ENCODE results near the gene SCML1. TPM values are rescaled to one million over a fixed set of nuclear protein-coding genes. Genes with fewer than 3 reads are reported as not detected.

The SCML1 gene
- total RNA-seq, 1 donor from 2014 or later: 17.8 TPM

DNA sequence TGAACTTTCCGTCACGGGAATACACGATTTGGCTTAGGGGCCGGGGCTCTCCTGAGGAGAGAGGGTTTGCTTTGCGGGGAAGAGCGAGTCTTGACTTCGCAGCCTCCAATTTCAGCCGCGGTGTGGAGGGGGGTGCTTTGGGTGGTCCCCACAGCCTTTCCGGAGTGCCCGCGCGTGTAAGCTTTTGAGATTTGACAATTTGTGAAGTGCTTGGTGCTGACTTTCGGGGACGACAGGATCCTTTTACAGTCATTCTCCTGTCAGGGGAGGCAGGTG is 355 bp downstream of the SCML1 start:
- DNase-seq (ENCODE audit: low spot score) (no peak), ATAC-seq (peak; percentile 2)
- intact Hi-C loops (cut with DNase I): no loop called here

DNA sequence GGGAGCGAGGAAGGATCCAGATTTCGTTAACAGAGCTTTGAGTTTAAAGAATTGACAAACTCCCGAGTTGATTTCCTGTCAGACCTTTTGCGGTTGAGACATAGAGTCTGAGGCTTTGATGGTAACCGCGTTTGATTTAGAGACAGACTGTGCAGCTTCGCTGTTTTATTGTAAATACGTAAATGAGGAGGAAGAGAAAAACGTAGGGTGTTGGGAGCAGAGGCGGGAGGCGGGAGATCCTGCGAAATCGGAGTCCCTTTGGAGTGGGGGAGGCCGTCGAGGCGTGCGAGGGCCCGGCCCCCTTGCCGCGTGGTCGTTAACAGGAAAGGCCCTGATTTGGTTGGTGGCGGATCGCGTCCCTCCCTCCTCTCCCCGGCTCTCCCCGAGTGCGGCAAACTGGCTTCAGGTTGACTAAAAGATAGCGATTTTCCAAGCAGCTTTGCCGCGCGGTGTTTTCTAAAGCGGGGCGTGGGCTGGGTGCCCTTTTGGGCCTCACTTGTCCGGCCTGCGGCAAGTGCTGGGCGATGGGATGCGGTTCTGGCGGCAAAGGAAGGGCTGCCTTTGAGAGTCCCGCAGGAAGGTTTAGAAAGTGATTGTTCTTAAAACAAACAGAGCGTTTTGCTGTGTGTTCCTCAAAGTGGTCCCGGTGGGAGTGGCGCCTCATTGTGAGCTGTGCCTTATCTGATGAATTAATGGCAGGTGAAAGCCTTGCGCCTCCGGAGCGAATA is 857 bp downstream of the SCML1 start:
- DNase-seq (ENCODE audit: low spot score) (peak; percentile 66), ATAC-seq (peak; percentile 59)
- intact Hi-C loops (cut with DNase I): no loop called here

DNA sequence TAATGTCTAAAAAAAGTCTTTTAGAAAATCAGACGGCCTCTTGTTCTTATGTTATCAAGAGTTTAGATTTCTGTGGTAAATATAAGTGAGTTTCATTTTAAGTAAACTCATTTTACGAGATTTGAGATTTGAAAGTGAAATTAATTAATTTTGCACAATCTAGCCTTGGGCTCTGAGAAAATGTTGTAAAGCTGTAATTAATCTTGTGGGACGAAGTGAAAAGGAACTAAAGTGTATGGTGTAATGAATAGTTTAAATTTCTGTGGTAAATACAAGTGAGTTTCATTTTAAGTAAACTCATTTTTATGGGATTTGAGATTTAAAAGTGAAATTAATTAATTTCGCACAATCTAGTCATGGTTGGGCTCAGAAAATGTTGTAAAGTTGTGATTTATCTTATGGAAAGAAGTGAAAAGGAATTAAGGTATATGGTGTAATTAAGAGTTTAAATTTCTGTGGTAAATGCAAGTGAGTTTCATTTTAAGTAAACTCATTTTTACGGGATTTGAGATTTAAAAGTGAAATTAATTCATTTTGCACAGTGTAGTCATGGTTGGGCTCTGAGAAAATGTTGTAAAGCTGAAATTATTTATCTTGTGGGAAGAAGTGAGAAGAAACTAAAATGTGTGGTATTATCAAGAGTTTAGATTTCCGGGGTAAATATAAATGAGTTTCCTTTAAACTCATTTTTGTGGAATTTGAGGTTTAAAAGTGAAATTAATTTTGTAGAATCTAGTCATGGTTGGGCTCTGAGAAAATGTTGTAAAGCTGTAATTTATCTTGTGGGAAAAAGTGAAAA is 1.6 kb downstream of the SCML1 start:
- intact Hi-C loops (cut with DNase I): no loop called here
- ATAC-seq: no peak
- DNase-seq (ENCODE audit: low spot score): no peak

DNA sequence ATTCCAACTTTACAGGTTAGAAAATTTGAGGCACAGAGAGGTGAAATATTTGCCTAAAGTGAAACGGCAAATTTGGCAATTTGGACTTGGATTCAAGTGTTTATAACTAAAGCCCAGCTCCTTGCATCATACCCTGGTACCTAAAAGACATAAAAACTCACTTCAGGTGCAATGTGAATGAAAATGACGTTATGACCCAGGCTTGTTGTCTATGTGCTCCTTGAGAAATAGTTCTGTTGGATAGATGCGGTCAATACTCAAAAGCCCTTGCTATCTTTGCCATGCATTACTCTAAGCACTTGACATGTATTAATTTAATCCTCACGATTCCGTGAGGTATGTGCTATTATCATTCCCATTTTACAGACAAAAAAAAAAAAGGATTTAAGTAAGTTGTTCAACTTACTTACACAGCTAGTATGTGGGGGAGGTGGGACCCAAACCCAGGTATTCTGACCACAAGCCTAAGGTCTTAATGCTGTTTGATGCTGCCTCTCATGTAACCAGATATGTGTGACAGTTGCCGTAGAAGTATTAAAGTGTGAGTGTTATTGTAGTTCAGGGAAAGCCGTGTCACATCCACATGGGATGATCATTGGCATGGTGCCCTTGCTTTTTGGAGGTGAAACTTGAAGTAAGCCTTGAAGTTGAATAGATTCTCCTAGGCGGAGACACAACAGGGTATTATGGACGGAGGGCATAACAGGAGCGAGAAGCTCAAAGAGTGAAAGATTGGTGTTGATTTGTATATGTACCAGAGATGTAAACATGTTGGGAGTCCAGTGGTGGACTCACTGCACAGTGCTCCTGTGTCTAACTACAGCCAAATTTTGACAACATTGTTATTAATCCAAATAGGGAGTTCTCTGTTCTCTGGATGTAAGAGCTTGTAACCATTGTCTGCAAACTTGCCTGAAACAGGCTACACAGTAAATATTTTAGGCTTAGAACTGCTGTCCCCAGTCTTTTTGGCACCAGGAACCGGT is 3.1 kb downstream of the SCML1 start:
- ATAC-seq (no peak), DNase-seq (ENCODE audit: low spot score) (no peak)
- intact Hi-C loops (cut with DNase I): no loop called here

DNA sequence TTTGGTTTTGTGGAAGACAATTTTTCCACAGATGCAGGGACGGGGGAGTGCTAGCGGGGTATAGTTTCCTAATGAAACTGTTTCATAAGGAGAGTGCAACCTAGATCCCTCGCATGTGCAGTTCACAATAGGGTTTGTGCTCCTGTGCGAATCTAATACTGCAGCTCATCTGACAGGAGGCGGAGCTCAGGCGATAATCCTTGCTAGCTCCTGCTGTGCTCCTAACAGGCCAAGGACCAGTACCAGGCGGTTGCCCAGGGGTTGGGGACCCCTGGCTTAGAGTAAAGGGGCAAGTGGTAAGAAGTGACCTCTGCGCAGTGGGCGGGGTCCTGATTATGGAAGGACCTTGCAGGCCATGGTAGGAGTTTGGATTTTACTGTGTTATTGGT is 3.8 kb downstream of the SCML1 start:
- intact Hi-C loops (cut with DNase I): no loop called here
- no peak for DNase-seq (ENCODE audit: low spot score)
- ATAC-seq: no peak

DNA sequence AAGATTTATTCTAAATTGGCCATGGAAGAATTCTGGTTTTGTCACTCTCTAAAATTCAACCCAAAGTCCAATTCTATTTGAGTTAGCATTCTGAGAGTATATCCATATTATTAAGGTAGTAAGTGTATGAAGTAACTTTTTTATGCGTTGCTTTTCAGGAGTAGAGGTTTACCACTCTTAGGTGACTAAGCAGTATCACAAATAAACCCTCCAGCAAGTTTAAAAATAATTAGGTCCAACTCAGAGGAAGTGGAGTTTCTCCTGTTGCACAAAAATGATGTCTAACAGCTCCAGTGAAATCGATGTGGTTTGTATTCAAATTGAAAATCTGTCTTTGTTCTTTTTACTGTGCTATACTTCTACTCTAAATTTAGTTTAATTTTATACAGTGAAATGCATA is 6.6 kb downstream of the SCML1 start:
- DNase-seq (ENCODE audit: low spot score) (no peak), ATAC-seq (no peak)
- intact Hi-C loops (cut with DNase I): no loop called here

DNA sequence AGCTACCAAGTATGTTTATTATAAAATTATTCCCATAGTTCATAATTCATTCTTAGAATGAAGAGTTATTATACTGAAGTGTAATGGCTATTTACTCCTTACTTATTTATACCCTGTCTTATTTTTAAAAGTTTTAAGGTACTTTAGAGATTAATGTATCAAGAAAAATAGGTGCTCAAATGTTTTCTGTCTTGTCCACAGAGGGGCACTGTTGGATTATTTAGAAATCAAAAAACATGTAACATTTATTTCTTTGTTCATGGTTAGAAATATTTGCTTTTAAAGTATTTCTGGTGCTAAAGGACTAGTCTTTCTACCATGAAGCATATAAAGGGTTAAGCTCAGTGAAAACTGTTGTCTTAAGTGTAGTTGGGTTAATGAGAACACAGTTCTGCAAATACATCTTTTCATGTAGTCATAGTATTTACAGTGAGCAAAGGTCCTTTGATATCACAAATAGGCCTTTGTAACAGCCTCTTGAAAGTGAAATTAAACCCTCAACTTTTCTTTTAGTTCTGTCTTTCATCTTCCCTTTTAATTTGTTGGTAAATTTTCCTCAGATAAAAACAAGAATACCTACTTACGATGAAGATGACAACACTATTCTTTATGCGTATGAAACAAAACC is 7.7 kb downstream of the SCML1 start:
- no peak for ATAC-seq
- DNase-seq (ENCODE audit: low spot score): no peak
- intact Hi-C loops (cut with DNase I): no loop called here

DNA sequence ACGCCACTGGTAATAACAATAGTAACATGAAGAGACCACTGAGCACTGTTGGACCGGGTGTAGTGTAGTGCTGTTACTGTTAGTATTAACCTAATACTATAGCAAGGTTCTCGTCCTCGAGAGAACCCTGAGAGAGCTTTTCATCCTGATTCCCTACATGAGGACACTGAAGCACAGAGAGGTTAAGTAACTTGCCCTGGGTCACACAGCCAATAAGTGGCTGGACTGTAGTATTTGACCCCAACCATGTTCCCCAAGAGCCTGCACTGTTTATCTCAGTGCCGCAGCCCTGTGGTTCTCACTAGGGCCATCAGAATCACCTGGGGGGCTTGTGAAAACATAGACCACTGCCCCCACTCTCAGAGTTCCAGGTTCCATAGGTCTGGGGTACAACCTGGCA is 10.4 kb downstream of the SCML1 start:
- DNase-seq (ENCODE audit: low spot score) (no peak), ATAC-seq (no peak)
- intact Hi-C loops (cut with DNase I): no loop called here

DNA sequence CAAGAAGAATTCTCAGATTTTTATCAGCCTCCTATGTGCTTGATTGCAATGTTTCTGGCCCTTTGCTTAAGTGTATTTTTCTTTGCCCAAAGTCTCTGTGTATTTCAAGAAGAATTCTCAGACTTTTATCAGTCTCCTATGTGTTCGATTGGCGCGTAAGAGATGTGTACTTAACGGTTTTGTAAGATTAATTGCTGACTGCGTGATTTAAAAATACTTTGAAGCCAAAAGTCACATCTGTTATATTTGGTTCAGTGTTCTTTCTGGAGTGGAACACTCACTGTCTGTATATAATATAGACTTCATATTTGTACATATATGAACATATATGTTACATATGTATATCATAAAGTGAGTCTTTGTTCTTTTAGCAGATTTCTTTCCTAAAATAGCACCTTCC is 11.4 kb downstream of the SCML1 start:
- ATAC-seq (no peak), DNase-seq (ENCODE audit: low spot score) (no peak)
- intact Hi-C loops (cut with DNase I): no loop called here

DNA sequence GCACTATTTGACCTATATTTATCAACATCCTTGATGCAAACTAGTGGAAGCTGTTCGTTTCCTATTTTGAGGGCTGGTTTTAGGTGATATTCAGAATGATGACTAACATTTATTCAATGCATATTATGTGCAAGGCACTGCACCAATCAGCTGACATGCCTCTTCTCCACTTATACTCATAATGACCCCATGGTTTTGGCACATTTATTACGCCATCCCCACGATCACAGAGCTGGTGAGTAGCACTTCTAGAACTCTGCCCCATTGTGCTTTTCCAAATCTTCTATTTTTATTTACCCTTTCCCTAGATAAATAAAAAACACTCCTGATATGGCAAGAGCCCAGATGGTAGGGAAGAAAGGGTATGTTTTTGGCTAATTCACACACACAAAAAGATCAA is 13.1 kb downstream of the SCML1 start:
- DNase-seq (ENCODE audit: low spot score) (no peak), ATAC-seq (no peak)
- intact Hi-C loops (cut with DNase I): no loop called here

DNA sequence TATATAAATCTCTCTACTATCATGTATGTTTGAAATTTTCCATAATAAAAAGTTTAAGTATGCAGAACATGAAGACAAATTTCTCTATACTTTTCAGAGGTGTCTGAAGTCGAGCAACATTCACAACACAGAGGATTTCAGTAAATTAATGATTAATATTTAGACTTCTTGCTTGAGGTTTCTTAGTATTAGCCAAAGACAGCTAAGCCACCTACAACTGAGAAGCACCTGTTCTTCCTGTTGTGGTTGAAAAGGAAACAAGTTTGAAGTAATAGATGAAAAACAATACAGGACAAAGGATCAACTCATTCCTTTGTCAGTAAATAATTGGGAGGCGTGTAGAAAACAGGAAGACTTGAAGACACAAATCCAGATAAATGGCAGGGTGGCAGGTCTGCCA is 21.1 kb downstream of the SCML1 start:
- intact Hi-C loops (cut with DNase I): no loop called here
- ATAC-seq: no peak
- no peak for DNase-seq (ENCODE audit: low spot score)

DNA sequence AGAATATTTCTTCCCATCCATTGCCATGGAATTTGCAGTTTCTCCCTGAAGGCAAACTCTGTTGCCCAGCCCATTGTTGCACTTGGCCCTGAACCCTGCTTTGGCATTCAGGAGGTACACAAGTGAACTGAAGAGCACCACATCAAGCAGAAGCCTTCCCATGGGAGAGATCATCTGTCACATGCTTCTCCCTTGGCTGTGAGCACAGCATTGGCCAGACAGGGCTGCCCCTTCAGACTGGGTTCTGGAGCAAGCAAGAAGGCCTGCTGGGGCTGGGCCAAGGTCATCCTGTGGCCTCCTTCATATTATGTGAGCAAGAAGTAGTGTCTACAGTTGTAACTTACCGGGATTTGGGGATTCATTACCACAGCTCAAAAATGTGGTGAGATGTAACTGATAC is 22.7 kb downstream of the SCML1 start:
- ATAC-seq: peak; percentile 51
- intact Hi-C loops (cut with DNase I): no loop called here
- DNase-seq (ENCODE audit: low spot score): no peak

DNA sequence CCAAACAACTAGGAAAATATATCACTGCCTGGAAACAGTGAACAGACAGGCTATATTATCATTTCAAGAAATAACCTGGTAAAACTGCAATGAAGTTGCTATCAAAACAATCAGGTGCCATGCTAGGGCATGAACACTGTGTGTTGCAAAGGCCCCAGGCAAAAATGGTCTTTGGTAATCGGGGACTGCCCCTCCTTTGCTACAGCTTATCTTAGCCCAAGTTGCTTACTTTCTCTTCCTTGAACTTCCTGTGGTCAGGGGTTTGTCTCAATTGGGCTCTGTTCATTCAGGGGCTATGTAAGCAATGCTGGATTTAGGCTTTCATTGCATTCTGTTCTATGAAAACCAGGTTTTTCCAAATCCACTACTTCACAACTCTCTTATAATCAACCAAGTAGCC is 30.4 kb downstream of the SCML1 start:
- no peak for ATAC-seq
- no peak for DNase-seq (ENCODE audit: low spot score)
- intact Hi-C loops (cut with DNase I): no loop called here

DNA sequence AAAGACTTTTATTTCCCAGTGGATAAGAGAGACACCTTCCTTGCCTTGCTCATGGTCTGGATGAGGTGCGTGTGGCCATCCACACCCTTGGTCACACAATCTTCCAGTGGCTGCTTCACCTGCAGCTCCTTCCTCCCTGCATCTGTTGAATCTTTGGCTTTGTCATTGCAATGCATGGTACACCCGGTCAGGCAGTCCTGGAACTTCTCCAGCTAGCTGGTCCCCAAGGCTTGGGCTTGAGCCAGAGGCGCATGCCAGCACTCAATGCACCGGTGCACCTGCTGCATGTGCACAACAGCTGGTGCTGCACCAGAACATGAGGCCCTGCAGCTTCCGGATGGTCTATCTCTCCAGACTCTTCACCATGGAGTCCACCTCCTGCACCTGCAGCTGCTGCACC is 31.7 kb downstream of the SCML1 start:
- DNase-seq (ENCODE audit: low spot score) (no peak), ATAC-seq (no peak)
- intact Hi-C loops (cut with DNase I): no loop called here

DNA sequence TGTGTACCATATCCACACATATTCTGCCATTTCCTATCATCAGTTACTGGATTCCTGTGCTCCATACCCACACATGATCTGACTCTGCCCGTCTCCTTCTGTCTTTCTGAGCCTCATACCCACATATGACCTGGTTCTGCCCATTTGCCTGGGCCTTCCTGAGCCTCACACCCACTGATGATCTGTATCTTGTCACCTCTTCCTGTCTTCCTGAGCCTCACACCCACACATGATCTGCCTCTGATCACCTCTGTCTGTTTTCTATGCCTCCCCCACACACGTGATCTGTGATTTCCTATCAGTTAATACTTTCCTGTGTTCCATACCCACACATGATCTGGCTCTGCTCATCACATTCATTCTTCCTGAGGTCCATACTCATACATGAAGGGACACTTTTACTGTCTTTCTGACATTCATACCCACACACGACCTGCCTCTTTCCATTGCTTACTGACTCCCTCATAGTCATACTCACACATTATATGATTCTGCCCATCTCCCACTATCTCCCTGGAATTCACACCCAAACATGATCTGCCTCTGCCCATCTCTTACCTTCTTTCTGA is 32.5 kb downstream of the SCML1 start:
- DNase-seq (ENCODE audit: low spot score) (no peak), ATAC-seq (no peak)
- intact Hi-C loops (cut with DNase I): no loop called here

DNA sequence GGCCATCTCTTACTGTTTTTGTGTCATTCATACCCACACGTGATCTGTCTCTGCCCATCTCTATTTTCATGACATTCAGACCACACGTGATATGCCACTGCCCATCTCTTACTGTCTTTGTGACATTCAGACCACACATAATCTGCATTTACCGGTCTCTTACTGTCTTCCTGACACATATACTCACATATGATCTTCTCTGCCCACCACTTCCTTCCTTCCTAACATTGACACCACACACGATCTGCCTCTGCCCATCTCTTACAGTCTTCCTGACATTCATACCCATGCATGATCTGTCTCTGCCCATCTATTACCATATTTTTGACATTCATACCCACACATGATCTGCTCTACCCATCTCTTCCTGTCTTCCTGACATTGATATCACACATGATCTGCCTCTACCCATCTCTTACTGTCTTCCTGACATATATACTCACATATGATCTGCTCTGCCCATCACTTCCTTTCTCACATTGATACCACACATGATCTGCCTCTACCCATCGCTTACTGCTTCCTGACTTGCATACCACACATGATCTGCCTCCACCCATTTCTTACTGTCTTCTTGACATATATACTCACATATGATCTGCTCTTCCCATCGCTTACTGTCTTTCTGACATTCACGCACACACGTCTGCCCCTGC is 36.1 kb downstream of the SCML1 start:
- intact Hi-C loops (cut with DNase I): no loop called here
- ATAC-seq (no peak), DNase-seq (ENCODE audit: low spot score) (no peak)

DNA sequence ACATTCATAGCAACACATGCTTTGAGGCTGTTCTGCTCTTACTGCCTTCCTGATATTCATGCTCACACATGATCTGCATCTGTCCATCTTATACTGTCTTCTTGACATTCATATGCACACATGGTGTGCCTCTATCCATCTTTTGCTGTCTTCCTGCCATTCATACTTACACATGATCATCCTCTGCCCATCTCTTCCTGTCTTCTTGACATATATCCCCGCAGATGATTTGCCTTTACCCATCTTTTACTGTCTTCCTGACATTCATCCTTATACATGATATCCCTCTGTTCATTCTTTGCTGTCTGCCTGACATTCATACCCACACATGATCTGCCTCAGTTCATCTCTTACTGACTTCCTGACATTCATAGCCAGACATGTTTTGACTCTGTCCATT is 36.8 kb downstream of the SCML1 start:
- DNase-seq (ENCODE audit: low spot score): no peak
- ATAC-seq: no peak
- intact Hi-C loops (cut with DNase I): no loop called here

DNA sequence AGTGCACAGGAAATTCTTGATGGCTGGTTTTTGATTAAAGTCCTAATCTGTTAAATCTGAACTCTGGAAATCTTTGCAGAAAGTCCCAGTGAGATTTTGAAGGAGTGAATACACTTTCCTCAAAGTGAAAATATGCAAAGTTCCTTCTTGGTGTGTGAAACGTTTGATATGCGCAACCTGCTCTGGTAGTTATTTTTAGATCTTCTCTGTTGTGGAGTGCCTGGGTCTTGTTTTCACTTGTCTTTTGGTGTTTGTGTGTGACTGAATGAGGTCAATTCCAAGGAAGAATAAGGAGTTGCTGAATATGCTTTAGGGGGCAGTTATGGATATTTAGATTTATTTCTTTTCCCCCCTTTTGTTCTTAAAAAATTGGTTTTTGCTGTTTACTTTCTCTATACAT is 41.7 kb downstream of the SCML1 start:
- intact Hi-C loops (cut with DNase I): no loop called here
- DNase-seq (ENCODE audit: low spot score) (no peak), ATAC-seq (no peak)

DNA sequence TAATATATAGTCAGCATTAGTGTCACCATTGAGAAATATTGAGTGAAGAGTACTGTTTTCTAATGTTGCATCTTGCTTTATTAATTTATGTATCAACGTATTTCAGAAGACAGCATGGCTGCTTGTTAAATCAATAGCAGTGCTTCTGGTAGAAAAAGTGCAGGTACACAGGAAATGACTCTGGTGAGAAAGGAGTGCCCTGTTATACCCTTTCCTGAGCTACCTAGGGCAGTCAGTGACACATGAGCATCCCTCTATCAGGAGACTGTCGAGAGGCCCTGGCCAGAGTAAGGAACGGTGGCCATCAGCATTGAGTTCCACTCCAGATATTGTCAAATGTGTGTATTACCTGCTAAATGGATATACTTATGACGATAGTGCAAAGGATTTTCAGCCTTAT is 42.1 kb downstream of the SCML1 start:
- ATAC-seq (no peak), DNase-seq (ENCODE audit: low spot score) (no peak)
- intact Hi-C loops (cut with DNase I): no loop called here
